Peyer's patch (tissue), 4 donors: Measurements from ENCODE around the gene CCND2.

Experiments used
- CTCF ChIP-seq, 6 experiments: fragments of 450-650 bp in 4 of 6; fragments of 200-600 bp in 2 of 6; sonication (generic) in 1 of 6; IDR thresholded peaks; one replicate each; pipeline ENCODE4 v1.5.1; 2017 to 2019; ENCODE audit warnings: antibody characterized with exemption in 6 of 6, mild to moderate bottlenecking in 3 of 6, moderate library complexity in 1 of 6
- POLR2A ChIP-seq, 2 donors: fragments of 450-650 bp; IDR thresholded peaks; one replicate each; pipeline ENCODE4 v1.5.1; 2017; ENCODE audit warnings: antibody characterized with exemption in 2 of 2, mild to moderate bottlenecking in 2 of 2, moderate library complexity in 2 of 2

- TF ChIP-seq CTCF (IDR thresholded peaks at IDR 0.05) (no peak), POLR2A (IDR thresholded peaks at IDR 0.05) (no peak)
Measured at GRCh38 chr12:4227046-4227445, 46.5 kb upstream of the CCND2 start.
